GM19099 (cell line): ENCODE results near the gene DOCK1.

Source experiments
- POLR2A ChIP-seq: IDR thresholded peaks from 3 replicates; pipeline ENCODE4 v1.6.1; 2011; ENCODE audit warnings: low read depth; ENCODE audit not compliant: insufficient read length; ENCODE audit errors: extremely low read depth

DOCK1 gene

GRCh38 chr10:127434006-127434405 is 528.8 kb downstream of the DOCK1 start:
- TF ChIP-seq POLR2A = no peak

GRCh38 chr10:127435246-127435645 is 530.0 kb downstream of the DOCK1 start:
- TF ChIP-seq POLR2A = no peak

- TF ChIP-seq POLR2A = no peak
Measured at GRCh38 chr10:127440371-127440770, 535.1 kb downstream of the DOCK1 start.

- no peak for TF ChIP-seq POLR2A
Measured at GRCh38 chr10:127441350-127442219, 536.4 kb downstream of the DOCK1 start.

GRCh38 chr10:127442220-127442525 is 536.9 kb downstream of the DOCK1 start:
- TF ChIP-seq POLR2A = no peak

GRCh38 chr10:127444155-127444554 is 538.9 kb downstream of the DOCK1 start:
- TF ChIP-seq POLR2A = no peak

GRCh38 chr10:127447197-127447596 is 542.0 kb downstream of the DOCK1 start:
- TF ChIP-seq POLR2A = no peak

GRCh38 chr10:127449490-127449889 is 544.3 kb downstream of the DOCK1 start:
- TF ChIP-seq POLR2A = no peak

GRCh38 chr10:127450644-127451043 is 545.4 kb downstream of the DOCK1 start:
- TF ChIP-seq POLR2A = no peak

- TF ChIP-seq POLR2A = no peak
Measured at GRCh38 chr10:127451628-127452027, 546.4 kb downstream of the DOCK1 start.

- TF ChIP-seq POLR2A = no peak
Measured at GRCh38 chr10:127452568-127452967, 547.3 kb downstream of the DOCK1 start.

- no peak for TF ChIP-seq POLR2A
Measured at GRCh38 chr10:127453706-127454105, 548.5 kb downstream of the DOCK1 start.

GRCh38 chr10:127456122-127456521 is 550.9 kb downstream of the DOCK1 start:
- no peak for TF ChIP-seq POLR2A

- no peak for TF ChIP-seq POLR2A
Measured at GRCh38 chr10:127458016-127458810, 553.0 kb downstream of the DOCK1 start.

GRCh38 chr10:127458829-127459228 is 553.6 kb downstream of the DOCK1 start:
- no peak for TF ChIP-seq POLR2A

GRCh38 chr10:127459918-127460317 is 554.7 kb downstream of the DOCK1 start:
- TF ChIP-seq POLR2A = no peak

- no peak for TF ChIP-seq POLR2A
Measured at GRCh38 chr10:127462643-127463295, 557.5 kb downstream of the DOCK1 start.
